Measurements from ENCODE around the gene ITIH4.

DNA sequence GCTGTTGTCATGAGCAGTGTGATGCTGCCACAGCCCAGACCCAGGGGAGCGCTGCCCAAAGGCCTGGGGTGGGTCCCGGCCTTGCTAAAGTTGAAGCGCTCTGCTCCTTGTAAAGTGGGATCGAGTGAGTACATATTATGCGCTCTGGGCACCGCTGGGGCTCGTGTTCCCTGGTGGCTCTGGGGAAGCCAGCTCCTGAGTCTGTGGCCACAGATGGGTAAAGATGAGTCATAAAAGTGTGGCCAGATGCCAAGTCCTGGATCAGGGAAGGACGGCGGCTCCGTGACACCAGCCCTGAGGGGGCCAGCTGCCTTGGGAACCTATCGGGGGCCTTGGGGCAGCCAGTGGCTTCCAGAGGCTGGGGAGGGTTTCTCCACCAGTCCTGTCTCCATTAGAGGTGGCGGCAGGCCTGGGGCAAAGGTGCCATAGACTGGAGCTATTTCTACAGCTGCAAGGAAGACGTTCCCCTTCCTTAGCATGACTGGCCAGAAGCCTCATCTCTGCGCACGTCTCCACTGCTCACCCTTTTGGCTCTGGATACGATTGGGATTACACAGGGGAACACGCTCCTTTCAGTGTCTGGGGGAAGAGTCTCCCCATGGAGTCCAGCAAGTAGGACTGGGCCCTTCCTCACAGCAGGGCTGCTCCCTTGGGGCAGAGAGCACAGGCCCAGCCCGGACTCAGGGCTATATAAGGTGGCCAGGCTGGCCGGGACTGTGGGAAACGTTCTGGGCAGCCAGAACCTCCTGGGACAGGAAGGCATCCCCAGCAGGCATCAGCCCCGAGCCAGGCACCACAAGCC is 1.2 kb upstream of the ITIH4 start:
- TF ChIP-seq POLR2AphosphoS5 (IDR thresholded peaks at IDR 0.05; ENCODE audit: low read depth, low read length) (no peak), TAF1 (IDR thresholded peaks at IDR 0.05; ENCODE audit: borderline replicate concordance, insufficient read depth, low read length) (no peak), SIN3A (IDR thresholded peaks at IDR 0.05; ENCODE audit: borderline replicate concordance, insufficient read depth, low read length) (no peak)

Measured in PFSK-1 (cell line).